ENCODE results near the gene EPHA8.

EPHA8 gene

DNA sequence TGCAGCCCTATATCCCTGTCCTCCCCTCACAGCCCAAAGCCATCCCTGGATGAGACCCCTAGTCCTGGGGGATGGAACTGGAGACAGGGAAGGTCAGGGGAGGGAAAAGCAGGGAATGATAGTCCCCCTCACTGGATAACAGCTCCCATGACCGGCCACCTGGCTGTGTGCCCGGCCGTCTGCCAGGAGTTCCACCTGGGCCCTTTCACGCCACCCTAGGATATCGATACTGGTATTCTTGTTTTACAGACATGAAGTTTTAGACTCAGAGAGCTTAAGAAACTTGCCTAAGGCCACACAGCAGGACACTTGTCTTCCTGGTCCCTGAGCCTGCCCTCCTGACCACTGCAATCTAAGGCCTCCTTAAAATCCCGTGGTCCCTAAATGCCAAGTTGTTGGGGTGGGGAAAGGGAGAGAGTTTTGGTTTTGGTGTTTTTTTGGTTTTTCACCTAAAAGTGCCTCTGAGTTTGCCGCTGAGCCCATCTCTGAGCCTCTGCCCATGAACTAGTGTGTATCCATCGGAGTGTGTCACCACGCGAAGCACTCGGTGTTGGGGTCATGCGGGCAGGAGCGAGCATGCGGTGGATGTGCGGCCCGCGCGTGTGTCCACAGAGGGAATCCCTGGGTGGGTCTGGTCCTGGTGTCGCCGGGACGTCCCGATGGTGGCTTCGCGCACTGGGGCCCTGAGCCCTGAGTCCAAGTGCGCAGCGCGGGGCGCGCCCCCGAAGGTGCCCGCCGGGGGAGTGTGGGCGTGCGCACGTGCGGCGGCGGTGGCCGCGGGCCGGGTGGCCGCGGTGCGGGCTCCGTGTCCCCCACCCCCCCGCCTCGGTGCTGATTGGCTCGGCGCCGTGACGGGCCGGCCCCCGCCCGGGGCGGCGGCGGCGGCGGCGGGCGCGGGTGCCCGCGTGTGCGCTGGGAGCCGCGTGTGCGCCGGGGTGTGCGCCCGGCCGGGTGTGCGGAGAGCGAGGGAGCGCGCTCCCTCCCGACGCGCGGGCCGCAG, at the start of gene EPHA8:
Gene EPHA8 (plus strand): TSS at position 906 of the 1,000 bp plus-strand sequence. CDS start 147 bp downstream, outside the sequence.
- no peak for TF ChIP-seq ZNF274 (IDR thresholded peaks at IDR 0.05; ENCODE audit: low read depth, low read length)
- no peak within 1 kb of the TSS for H3K4me3 ChIP-seq (ENCODE audit: low read length)

DNA sequence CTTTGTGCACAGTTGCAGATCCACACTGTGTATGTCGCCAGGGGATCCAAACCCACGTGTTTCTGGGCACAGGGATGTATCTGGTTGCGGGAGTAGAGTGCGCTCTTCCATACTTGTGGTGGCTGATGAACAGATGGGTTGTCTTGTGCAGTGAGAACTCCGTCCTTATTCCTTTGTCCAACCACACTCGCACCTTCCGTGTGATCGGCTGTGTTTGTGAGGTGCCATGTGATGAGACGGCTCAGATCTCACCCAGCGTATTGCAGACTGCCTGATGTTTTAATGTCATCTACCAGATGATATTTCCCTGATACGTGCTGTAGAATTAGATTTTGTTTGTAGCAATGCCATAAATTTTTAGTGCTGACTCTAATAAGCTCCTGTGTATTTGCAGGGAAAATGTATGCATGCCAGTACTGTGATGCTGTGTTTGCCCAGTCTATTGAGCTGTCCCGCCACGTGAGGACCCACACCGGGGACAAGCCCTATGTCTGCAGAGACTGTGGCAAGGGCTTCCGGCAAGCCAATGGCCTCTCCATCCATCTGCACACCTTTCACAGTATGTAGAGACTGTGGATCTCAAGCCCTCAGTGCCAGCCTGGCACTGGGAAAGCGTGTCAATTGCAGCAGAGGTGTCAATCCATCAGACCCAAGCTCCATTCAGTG, 46.2 kb upstream of the EPHA8 start:
- TF ChIP-seq ZNF274 (IDR thresholded peaks at IDR 0.05; ENCODE audit: low read depth, low read length) = no peak
- H3K4me3 ChIP-seq (ENCODE audit: low read length) = no peak overlapping the region

DNA sequence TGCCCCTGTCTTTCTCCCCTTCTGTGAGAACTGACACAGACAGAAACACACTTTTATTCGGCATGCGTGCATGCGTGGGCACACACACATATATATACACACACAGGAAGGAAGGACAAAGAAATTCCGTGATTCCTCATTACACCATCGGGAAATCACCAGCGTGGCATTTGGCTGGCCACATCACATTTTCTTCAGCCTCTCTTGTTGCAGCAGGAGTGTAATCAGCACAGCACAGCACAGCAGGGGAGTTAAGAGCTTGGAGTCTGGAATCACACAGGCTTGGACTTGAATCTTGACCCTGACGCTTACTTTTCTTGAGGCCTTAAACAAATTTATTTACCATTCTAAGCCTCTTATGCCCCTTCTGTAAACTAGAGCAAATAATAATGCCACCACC, 45.3 kb upstream of the EPHA8 start:
- H3K4me3 ChIP-seq (ENCODE audit: low read length) = no peak overlapping the region
- TF ChIP-seq ZNF274 (IDR thresholded peaks at IDR 0.05; ENCODE audit: low read depth, low read length) = no peak

DNA sequence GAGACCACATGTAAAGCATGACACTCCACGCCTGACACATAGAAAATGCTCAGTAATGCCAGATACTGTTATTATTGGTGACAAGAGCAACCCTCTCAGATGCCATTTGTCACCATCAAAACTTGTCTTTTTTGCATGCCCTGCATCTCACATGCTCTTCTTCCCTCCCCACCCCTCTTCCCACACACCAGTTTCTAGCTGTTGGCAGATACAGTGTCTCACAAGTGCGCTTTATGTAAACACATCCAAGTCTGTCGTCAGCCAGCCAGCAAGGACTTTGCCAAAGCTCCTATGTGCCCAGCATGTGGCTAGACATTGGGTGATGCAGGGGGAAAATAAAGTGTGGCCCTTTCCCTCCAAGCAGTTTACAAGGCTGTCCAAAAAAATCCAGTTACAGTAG, 44.9 kb upstream of the EPHA8 start:
- TF ChIP-seq ZNF274 (IDR thresholded peaks at IDR 0.05; ENCODE audit: low read depth, low read length) = no peak
- no peak overlapping the region for H3K4me3 ChIP-seq (ENCODE audit: low read length)

DNA sequence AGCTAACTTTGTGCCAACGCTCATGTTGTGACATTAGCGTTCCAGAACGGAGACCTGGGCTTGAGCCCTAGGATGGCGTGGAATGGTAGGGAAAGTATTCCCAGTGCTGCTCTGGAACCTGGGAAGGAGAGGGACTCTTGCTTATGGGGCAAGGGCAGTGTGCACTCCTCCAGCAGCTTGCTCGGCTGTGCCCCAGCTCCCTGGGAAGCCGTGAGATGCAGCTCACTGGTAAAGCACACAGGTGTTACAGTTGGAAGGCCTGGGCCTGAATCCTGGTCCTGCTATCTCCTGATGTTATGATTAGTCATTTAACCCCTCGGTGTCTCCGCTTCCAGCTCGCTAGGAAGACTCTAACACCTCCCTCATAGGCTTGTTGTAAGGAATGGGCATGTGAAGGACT, 42.4 kb upstream of the EPHA8 start:
- TF ChIP-seq ZNF274 (IDR thresholded peaks at IDR 0.05; ENCODE audit: low read depth, low read length) = no peak
- no peak overlapping the region for H3K4me3 ChIP-seq (ENCODE audit: low read length)

DNA sequence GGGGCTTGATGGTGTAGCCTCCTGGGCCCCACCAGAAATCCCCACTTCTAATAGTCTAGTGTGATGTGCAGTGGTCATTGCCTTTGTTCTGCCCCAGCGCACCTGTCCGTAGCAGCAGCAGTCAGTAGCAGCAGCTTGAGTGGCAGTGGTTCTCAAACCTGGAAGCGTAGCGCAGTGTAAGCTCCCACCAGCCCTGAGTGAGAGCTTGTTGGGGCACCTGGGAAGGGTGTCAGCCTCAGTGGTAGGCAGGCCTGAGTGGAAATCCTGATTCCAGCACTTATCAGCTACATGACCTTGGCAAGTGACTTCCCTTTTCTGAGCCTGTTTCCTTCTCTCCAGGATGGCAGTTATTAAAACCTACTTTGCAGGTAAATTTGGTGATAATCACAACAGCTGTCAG, 41.6 kb upstream of the EPHA8 start:
- no peak for TF ChIP-seq ZNF274 (IDR thresholded peaks at IDR 0.05; ENCODE audit: low read depth, low read length)

DNA sequence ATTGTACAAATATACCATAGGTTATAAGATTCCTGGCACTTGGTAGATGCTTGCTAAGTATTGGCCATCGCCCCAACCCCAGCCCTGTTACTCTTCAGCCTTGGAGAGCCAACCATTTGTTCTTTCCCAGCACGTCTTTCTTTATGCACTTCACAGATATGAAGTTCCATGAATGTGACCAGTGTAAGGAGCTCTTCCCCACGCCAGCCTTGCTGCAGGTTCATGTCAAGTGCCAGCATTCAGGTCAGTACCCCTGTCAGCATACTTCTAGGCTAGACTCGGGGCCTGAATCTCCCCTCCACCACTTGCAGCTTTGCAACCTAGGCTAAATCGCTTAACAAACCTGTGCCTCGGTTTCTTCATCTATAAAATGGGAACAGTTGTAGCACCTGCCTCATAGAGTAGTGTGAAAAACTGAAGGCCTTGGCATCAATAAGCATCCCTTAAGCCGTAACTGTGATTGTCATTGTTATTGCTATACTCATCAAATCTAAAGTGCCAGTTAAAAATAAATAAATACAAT, 41.0 kb upstream of the EPHA8 start:
- TF ChIP-seq ZNF274 (IDR thresholded peaks at IDR 0.05; ENCODE audit: low read depth, low read length) = no peak
- no peak overlapping the region for H3K4me3 ChIP-seq (ENCODE audit: low read length)

More for the DNA sequence above, 41.6 kb upstream of the EPHA8 start:
- no peak overlapping the region for H3K4me3 ChIP-seq (ENCODE audit: low read length)

DNA sequence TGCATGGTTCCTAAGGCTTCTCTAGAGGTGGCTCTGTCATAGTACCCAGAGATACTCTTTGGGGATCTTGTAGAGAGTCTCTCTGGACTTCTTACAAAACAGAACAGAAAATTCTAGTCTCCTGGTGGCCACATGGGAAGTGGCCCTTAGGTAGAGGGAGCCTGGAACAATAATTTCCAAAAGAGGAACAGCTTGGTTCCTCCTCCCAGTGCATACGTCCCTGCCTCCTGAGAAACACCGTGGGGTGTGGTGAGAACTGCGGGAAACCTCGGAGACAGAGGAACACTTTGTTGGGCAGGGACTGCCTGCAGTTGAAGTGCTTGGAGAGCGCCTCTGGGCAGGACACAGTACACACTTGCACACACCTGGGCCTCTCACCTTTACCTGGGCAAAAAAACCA, 38.8 kb upstream of the EPHA8 start:
- no peak overlapping the region for H3K4me3 ChIP-seq (ENCODE audit: low read length)
- TF ChIP-seq ZNF274 (IDR thresholded peaks at IDR 0.05; ENCODE audit: low read depth, low read length) = no peak

DNA sequence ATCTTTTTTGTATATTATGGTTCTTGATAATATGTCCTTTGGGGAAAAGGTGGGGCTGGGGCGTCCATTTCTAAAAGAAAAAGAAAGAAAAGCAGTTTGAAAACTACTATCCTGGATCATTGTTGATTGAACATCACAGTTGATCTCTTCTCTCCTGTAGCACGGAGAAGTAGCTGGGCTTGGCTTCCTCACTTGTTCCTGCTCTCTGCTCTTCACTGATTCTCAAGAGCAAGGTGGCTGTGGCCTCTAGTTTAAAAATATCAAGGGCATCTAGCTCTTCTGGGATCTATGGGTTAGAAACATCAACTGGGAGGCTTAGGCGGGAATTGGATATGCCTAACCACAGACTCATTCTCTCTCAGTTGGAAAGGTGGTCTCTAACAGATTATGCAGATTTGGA, 38.1 kb upstream of the EPHA8 start:
- no peak overlapping the region for H3K4me3 ChIP-seq (ENCODE audit: low read length)
- no peak for TF ChIP-seq ZNF274 (IDR thresholded peaks at IDR 0.05; ENCODE audit: low read depth, low read length)

DNA sequence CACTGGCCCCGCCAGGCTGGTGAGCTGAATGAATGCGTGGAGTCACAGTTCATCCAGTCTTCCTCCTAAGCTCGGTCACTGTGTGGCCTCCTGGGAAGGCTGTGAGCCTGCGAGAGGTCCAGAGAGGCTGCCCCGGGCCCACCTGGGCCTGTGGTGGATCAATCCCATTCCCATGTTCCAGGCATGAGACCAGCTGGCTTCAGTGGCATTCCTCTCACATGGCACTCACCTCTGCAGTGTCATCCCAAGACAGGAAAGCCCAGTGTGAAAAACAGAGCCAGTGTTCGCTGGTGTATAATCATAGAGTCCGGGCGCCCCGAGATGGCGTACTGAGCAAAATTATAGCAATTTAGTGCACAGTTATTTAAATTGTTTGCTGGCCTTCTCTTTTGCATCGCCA, 37.6 kb upstream of the EPHA8 start:
- TF ChIP-seq ZNF274 (IDR thresholded peaks at IDR 0.05; ENCODE audit: low read depth, low read length) = no peak
- H3K4me3 ChIP-seq (ENCODE audit: low read length) = no peak overlapping the region

DNA sequence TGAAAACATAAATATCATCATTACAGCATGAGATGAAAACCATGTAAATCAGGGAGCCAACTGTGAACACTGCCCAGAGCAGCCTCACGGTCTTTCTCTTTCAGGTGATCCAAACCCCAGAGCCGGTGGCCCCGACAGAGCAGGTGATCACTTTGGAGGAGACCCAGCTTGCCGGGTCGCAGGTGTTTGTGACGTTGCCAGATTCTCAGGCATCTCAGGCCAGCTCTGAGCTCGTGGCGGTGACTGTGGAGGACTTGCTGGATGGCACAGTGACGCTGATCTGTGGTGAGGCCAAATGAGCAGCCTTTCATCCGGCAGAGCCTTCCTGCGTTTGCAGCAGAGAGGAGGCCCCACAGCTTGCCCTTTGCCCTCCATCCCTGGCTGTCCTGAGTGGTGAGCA, 37.2 kb upstream of the EPHA8 start:
- TF ChIP-seq ZNF274 (IDR thresholded peaks at IDR 0.05; ENCODE audit: low read depth, low read length) = no peak
- no peak overlapping the region for H3K4me3 ChIP-seq (ENCODE audit: low read length)

DNA sequence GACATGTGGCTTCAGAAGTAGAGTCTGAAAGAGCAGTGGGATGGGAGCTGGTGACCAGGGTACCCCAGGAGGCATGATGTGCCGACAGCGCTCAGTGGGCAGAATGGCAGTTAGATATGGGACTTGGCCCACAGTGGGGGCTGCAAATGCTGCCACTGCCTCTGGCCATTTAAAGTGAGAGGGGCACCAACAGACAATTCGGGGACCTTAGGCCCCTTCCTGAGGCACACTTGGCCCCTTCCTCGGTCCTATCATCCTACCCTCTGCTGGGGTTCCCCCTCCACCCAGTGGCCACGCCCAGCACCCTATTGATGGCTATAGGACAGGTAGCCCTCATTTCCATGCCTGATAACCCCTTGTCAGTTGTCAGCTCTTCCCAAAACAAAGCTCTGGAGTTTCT, 36.6 kb upstream of the EPHA8 start:
- TF ChIP-seq ZNF274 (IDR thresholded peaks at IDR 0.05; ENCODE audit: low read depth, low read length) = no peak
- H3K4me3 ChIP-seq (ENCODE audit: low read length) = no peak overlapping the region

DNA sequence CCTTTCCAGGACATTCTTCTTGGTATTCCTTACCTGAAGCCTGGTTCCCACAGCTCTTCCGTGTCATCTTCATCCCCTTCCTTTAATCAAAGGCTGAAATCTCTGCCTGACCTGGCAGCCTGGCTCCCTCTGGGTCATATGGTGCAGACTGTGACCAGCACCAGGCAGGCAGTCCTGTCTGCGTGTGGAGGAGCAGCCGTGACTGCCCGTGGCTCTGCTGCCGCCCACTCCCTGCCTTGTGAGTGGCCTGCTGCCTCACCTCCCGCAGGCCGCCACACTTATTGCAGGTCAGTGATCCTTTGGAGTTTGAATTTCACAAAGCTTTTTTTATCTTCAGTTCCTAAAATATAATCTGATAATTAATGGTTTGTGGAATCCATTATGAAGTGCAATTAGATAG, 36.2 kb upstream of the EPHA8 start:
- no peak overlapping the region for H3K4me3 ChIP-seq (ENCODE audit: low read length)
- no peak for TF ChIP-seq ZNF274 (IDR thresholded peaks at IDR 0.05; ENCODE audit: low read depth, low read length)

DNA sequence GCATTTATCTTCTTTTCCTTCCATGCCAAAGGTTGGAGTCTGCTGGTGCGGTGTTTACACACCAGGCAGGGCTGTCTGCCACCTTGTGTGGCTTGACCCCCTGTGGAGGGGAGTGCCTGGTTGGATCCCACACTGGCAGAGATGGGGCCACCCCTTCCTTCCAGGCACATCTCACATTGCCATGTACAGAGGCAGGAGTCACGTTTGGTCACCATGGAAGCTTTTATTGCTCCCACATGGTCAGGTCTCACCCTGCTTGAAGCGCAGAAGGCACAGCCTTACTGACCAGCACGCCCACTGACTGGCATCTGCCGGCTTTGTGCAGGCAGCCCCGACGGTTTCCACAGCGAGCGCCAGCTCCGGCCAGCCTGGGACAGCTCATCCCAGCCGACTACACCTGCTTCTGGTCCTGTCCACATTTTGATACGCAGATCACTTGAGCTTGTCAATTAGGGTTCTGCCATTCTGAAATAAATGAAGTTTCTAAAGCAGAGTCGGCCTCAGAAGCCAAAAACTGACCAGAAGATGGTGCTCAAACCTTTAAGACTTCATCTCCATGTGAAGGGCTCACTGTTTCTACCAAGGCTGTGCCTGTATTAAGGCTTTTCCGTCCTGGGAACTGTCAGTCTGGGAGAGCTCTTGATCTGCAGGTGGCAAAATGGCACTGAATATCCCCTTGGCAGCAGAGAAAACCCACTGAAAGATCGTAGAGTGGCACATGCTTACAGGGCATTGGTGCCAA, 35.6 kb upstream of the EPHA8 start:
- no peak for TF ChIP-seq ZNF274 (IDR thresholded peaks at IDR 0.05; ENCODE audit: low read depth, low read length)
- no peak overlapping the region for H3K4me3 ChIP-seq (ENCODE audit: low read length)

Data from GM08714 (cell line).